GM10847 (cell line): ENCODE results near the gene IGFALS.

ENCODE experiments used
- POLR2A ChIP-seq: IDR thresholded peaks from 2 replicates; pipeline ENCODE4 v1.6.1; 2011; ENCODE audit not compliant: insufficient read length; ENCODE audit errors: extremely low read depth

IGFALS gene

DNA sequence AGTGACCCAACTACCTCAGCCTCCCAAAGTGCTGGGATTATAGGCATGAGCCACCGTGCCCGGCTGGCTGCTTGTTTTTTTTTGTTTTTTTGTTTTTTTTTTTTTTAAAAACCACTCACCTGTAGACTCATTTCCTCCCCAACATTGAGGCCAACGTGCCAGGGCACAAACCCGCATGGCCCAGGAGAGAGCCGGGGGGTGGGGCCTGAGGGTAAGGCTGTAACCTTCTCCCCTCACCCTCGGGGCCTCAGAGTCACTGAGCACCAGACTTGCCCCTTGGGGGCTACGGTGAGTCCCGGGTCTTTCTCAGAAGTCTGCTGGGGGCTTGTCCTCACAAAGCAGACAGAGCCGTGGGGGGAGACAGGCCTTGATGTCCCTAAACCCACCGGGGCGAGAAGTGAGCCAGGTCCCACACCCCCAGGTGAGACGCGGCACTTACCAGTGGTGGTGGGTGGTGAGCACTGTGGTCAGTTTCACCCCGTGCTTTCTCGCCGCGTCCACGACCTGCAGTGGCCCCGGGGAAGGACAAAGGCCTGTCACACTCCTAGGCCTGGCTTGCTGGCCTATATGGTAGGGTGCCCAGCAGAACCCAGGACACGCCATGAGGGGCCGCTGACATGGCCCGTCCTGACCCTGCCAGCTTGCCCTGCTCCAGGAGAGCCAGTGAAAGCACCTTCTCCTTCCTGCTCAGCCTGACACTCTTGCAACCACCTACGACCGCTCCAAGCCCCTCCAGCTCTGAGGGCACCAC lies 28.5 kb upstream of the IGFALS start:
- no peak for TF ChIP-seq POLR2A

DNA sequence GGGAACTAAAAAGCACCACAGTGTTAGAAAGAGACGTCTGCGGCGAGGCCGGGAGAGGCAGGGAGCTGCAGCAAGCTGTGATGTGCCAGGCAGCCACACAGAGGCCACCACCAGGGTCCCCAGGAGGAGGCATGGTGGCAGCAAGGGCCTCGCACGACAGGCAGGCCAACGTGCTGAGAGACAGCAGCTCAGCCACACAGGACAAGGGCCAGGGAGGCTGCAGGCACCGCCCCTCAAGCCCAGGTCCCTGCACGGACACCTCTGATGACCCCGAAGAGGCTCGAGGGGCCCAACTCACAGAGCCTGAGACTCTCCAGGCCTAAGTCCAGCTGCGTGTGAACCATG lies 27.4 kb upstream of the IGFALS start:
- TF ChIP-seq POLR2A, result no peak

DNA sequence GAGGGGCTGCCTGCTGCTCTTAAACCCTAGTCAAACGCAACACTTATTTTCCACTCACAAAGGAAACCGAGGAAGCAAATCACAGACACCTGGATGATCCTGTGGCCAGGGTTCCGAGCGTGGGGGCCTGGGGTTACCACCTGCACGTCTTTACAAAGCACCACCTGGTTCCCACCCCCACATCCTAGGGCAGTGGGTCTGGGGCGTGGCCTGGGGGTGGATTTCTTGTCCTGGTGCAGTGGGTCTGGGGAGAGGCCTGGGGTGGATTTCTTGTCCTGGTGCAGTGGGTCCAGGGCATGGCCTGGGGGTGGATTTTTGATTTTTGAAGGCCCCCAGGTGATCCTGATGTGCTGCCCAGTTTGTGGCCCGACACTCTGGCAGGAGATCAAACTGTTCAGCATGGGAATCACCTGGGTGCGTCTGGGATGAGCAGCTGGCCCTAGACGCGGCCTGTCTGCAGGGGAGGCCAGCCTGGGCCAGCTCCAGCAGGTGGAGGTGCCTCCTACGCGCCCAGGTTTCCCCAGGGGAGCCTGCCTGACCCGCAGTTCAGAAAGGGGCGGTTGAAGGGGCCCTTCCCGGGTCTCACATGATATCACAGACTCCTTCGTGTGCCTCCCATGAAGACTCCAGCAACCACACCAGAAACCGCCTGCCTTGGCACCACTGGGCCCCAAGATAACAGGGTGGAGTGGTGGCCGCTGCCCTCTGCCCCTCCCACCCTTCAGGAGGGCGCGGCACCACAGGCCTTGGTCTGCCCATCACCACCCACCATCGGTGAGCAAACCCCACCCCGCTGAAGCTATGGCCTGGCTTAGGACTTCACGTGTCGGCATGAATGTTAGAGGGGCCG lies 26.8 kb upstream of the IGFALS start:
- no peak for TF ChIP-seq POLR2A

DNA sequence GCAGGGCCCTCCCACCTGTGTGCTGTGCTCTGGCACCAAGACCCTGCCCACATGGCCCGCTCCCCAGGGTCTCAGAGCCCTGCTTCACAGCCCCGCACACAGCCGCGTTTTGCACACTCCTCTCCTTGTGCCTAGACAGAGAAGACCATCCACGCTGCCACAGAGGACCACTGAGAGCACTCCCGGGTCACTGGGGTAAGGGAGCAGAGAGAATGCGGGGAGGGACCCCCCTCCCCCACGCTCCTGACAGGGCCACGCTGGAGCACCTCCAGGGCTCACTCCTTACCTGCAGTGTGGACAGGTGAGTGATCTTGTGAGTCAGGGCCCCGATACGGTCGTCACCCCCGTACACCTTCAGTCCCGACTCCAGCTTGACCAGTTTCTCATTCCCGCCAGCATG lies 26.1 kb upstream of the IGFALS start:
- TF ChIP-seq POLR2A, result no peak

DNA sequence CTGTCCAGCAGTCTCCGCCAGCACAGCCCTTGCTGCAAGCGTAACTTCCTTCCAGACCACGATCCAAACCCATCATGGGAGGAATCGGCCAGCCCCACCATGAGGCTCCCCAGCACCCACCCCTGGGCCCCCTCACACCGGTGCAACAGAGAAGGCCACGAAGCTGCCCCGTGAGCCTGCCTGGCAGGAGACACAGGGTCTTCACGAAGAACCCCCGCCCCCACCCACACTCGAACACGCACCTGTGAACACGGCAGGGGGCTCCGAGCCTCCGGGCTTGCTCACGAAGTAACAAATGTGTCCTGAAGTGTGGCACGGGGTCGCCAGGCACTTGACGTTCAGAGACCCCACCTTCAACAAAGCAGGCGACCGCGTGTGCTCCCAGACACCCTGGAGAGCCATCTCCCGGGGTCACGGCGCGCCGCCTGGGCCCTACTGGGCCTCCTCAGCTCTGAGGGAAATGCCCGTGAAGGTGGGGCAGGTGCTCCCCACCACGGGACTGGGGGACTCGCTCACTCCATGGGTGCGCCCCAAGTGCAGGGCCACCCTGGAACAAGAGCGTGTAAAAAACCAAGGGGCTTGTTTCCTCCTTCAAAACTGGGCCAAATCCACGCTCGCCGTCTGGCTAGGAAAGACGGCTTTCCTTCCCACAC lies 25.5 kb upstream of the IGFALS start:
- no peak for TF ChIP-seq POLR2A

DNA sequence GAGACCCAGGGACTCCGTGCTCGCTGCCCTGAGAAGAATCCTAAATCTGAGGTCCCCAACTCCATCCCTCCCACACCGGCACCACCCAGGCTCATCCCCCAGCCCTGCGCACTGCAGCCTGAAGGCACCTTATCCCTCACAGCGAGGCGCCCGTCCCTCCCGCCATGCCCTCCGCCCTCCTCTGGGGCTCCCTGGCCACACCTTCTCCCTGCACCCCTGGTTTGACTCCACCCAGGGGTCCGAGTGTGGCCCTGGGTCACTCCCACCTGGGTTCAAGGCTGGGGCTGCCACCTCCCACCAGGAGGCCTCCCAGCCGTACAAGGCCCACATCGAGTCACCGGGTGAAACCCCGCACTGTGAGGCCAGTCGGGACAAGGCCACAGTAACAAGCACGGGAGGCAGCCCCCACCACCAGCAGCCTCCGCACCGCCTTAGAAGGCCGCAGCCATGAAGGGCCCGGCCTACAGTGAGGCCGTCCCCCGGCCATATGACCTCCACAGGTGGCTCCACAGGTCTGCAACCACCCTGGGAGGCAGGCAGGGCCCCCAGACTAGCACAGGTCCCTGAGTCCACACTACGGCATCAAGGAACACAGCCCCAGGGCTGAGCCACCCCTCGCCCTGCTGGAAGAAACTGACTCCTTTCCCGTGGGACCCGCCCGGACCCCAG lies 24.8 kb upstream of the IGFALS start:
- TF ChIP-seq POLR2A, result no peak

DNA sequence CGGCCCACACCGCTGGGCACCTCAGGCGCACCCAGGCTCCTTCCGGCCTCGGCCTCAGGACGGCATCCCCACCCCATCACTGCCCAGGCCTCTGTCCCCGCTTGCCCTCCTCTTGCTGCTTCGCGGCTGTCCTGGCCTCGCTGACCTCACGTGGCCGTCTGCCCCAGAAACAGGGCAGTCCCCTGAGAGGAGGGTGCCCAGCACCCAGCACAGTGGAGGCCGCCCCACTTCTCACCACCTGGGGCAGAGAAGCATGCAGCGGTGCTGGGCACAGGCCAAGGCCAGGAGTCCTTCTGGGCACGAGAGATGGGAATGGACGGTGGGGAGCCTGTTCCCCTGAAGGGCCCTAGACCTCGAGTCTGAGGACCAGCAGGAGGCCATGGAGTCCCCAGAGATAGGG lies 24.2 kb upstream of the IGFALS start:
- TF ChIP-seq POLR2A, result no peak

DNA sequence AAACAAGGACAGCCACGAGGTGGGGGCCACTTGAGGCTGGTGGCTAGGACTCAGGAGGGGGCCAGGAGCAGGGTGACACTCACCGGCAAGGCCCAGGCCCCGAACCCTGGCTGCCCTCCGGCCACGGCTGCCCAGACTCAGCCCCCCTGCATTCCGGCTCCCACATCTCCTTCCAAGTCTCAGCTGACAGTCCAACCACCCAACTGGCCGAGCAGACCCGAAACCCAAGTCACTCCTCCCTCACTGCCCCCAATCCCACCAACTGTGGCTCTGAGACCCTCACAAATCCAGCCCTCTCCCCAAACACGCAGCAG lies 23.7 kb upstream of the IGFALS start:
- no peak for TF ChIP-seq POLR2A

DNA sequence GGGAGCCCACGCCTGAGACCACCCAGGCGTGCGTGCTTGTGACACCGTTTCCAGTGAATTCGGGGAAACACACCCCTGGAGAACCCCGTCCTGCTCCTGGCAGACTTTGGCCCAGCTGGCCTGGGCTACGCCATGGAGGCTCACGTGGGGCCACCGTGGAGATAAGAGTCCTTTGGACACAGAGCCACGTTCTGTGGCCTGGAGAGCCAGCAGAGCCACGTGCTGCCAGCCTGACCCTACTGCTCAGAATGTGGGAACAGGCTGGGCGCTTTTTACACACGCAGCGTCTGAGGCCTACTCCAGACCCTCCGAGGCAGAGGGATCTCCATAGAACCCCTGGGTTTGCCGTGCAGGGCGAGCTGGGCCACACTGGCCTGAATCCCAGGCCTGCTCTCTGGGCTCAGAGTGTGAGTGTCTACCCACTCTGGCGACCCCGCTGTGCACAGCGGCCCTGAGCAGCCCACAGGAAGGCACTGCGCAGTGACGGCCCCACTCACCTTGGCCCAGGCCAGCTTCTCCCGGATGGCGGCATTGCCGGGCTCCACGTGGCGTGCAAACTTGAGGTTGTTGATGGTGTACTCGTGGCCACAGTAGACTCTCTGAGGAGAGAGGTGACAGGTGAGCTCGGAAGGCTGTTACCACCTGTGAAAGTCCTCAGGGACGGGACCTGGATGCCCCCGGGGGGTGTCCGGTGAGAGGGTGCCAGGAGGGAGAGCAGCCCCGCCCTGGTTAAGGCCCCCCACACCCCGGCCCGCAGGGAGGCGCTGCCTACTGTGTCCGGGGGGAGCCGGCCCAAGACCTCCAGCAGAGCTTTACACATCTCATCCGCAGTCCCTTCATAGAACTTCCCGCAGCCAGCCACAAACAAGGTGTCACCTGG lies 23.1 kb upstream of the IGFALS start:
- no peak for TF ChIP-seq POLR2A

DNA sequence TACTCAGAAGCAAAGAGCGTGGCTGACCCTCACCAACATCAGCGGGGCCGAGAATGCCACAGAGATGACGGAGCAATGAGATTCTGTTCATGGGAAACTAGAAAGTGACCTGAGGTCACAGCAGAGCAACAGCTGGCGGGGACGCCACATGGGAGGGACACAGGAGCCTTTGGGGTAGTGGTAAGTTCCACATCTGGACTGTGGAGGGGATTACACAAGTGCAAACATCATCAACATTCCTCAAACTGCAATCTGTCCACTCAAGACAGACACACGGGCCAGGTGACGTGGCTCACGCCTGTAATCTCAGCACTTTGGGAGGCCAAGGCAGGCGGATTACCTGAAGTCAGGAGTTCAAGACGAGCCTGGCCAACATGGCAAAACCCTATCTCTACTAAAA lies 22.0 kb upstream of the IGFALS start:
- no peak for TF ChIP-seq POLR2A

DNA sequence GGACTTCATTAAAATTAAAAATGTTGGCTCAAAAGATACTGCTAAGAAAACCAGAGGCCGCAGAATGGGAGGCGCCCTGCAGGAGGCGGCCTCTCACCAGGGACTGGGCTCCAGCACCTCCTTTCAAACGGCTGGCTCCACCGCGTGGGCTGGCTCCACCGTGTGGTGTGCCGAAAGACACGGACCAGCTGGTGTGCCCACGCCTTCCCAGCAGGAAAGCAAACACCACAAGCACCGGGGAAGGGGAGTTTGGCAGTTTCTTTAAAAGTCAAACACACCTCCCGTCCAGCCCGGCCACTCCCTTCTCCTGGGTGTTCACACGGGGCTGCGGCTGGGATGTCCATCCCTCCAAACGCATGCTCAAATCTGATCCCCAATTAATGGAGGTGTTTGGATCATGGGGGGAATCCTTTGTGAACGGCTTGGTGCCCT lies 19.2 kb upstream of the IGFALS start:
- no peak for TF ChIP-seq POLR2A

DNA sequence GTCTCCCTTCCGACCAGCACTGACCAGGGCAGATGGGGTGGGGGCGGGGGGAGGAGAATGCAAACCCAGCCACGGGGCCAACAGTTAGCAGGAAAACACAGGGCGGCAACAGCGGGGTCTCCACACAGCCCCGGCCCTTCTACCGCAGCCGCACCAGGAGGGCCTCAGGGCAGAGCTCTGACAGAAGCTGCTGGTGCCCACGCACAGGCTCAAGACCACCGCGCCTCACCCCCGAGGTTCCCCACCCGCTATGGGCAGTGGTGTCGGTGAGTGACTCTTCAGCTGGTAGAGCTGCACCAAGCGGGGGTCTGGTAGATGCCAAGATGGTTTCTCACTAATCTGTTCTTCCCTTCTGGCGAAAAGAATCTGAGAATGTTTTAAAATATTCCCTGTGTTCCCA lies 17.0 kb upstream of the IGFALS start:
- TF ChIP-seq POLR2A, result no peak

DNA sequence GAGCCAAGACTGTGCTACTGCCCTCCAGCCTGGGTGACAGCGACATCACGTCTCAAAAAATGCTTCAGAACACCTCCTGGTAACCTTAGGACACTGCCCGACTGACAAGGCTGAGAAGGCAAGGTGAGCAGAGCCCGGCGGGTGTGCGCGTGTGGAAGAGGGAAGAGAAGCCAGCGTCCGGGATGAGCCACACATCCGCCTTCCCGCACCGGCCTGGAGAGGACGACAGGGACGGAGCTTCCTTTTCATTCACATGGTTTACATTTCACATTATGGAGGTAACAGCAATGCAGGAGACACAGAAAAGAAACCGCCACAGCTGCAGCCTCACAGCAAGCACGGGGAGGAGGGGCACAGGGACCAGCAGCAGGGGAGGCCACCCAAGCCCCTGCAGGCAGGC lies 16.6 kb upstream of the IGFALS start:
- TF ChIP-seq POLR2A, result no peak

DNA sequence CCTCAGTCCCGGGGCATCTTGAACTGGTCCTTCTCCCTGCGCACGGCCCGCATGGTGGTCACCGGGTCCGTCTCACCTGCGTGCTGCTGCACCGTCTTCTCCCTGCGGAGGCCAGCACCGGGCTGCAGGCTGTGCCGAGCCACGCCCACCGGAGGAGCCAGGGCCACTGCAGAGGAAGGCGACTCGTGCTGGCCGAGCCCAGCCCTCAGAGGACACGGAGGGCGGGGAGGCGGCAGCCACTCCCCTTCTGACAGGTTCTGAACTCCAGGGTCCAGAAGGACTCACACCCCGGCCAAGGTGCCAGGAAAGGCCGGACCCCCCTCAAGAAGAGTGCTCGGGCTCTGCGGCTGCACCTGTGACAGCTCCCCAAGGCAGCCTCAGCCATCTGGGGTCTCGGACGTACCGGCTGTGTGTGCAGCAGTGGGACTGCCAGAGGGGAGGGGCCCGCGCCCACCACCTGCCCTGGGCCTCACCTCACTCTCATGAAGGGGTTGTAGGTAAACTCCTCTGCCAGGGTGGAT lies 15.8 kb upstream of the IGFALS start:
- no peak for TF ChIP-seq POLR2A
